ENCODE measurements around the gene CEMIP2.

The CEMIP2 gene

GRCh38 chr9:71678999-71679398 is 89.3 kb downstream of the CEMIP2 start:
- Histone ChIP-seq H3K27ac (no peak overlapping the region), H3K36me3 (no peaks in the 10 kb centered on the region), H3K4me3 (ENCODE audit: low read depth, low read length) (no peak overlapping the region), H3K27me3 (ENCODE audit: insufficient read depth, low read depth, severe bottlenecking) (no peaks in the 10 kb centered on the region), H3K9me3 (ENCODE audit: severe bottlenecking) (peaks cover 2% of the 10 kb centered on the region)
- no peak for DNase-seq
- TF ChIP-seq, protein P1, sequence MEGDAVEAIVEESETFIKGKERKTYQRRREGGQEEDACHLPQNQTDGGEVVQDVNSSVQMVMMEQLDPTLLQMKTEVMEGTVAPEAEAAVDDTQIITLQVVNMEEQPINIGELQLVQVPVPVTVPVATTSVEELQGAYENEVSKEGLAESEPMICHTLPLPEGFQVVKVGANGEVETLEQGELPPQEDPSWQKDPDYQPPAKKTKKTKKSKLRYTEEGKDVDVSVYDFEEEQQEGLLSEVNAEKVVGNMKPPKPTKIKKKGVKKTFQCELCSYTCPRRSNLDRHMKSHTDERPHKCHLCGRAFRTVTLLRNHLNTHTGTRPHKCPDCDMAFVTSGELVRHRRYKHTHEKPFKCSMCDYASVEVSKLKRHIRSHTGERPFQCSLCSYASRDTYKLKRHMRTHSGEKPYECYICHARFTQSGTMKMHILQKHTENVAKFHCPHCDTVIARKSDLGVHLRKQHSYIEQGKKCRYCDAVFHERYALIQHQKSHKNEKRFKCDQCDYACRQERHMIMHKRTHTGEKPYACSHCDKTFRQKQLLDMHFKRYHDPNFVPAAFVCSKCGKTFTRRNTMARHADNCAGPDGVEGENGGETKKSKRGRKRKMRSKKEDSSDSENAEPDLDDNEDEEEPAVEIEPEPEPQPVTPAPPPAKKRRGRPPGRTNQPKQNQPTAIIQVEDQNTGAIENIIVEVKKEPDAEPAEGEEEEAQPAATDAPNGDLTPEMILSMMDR (IDR thresholded peaks at IDR 0.05; ENCODE audit: low read depth, low read length): no peak

- no peak overlapping the region for H3K4me3 ChIP-seq (ENCODE audit: low read depth, low read length)
- peaks cover 2% of the 10 kb centered on the region for H3K9me3 ChIP-seq (ENCODE audit: severe bottlenecking)
- no peaks in the 10 kb centered on the region for H3K36me3 ChIP-seq
- no peak for DNase-seq
- H3K27ac ChIP-seq: no peak overlapping the region
- TF ChIP-seq, protein P1 (IDR thresholded peaks at IDR 0.05; ENCODE audit: low read depth, low read length): no peak
- H3K27me3 ChIP-seq (ENCODE audit: insufficient read depth, low read depth, severe bottlenecking): no peaks in the 10 kb centered on the region
Measured at GRCh38 chr9:71677209-71677608, 91.1 kb downstream of the CEMIP2 start.

GRCh38 chr9:71676460-71676859 is 91.9 kb downstream of the CEMIP2 start:
- H3K36me3 ChIP-seq: no peaks in the 10 kb centered on the region
- H3K4me3 ChIP-seq (ENCODE audit: low read depth, low read length): no peak overlapping the region
- TF ChIP-seq, protein P1 (IDR thresholded peaks at IDR 0.05; ENCODE audit: low read depth, low read length): no peak
- DNase-seq: no peak
- H3K27me3 ChIP-seq (ENCODE audit: insufficient read depth, low read depth, severe bottlenecking): no peaks in the 10 kb centered on the region
- peaks cover 2% of the 10 kb centered on the region for H3K9me3 ChIP-seq (ENCODE audit: severe bottlenecking)
- H3K27ac ChIP-seq: no peak overlapping the region

- Histone ChIP-seq H3K4me3 (ENCODE audit: low read depth, low read length) (no peak overlapping the region), H3K9me3 (ENCODE audit: severe bottlenecking) (peaks cover 2% of the 10 kb centered on the region), H3K27me3 (ENCODE audit: insufficient read depth, low read depth, severe bottlenecking) (no peaks in the 10 kb centered on the region), H3K36me3 (no peaks in the 10 kb centered on the region), H3K27ac (no peak overlapping the region)
- TF ChIP-seq, protein P1 (IDR thresholded peaks at IDR 0.05; ENCODE audit: low read depth, low read length): no peak
- DNase-seq: no peak
Measured at GRCh38 chr9:71675857-71676165, 92.5 kb downstream of the CEMIP2 start.

DNA sequence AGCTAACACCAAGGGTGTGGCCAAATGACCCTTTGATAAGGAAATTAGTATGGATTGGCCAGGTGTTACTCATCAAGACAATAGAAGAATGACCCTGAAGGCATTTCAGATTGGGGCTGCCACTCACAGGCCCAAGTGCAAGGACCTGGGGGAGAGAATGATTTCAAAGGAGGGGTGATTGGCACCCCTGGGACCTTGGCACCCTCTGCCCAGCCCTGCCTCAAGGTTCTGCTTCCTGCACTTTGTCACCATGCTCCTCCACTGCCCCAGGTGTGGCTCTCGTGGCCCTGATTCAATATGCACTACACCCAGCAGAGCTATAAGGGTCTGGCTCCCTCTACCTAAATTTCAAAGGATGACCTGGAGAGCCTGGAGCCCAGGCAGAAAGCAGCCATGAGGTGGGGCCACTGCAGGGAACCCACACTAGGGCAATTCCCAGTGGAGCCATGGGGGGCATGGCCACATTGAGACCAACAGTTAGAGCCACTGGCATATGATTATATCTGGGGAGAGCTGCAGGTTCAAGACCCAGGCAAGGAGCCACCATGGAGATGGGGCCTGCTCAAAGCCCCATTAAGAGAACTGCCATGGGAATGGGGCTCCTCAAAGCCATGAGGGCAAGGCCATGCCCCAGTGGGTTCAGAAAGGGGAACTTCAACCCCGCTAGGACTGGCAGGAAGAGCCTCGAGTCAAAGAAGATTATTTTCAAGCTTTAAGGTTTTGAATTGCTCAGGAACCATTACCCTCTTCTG is 93.0 kb downstream of the CEMIP2 start:
- Histone ChIP-seq H3K36me3 (no peaks in the 10 kb centered on the region), H3K9me3 (ENCODE audit: severe bottlenecking) (peaks cover 2% of the 10 kb centered on the region), H3K4me3 (ENCODE audit: low read depth, low read length) (no peak overlapping the region), H3K27me3 (ENCODE audit: insufficient read depth, low read depth, severe bottlenecking) (no peaks in the 10 kb centered on the region), H3K27ac (no peak overlapping the region)
- TF ChIP-seq, protein P1 (IDR thresholded peaks at IDR 0.05; ENCODE audit: low read depth, low read length): no peak
- no peak for DNase-seq

DNA sequence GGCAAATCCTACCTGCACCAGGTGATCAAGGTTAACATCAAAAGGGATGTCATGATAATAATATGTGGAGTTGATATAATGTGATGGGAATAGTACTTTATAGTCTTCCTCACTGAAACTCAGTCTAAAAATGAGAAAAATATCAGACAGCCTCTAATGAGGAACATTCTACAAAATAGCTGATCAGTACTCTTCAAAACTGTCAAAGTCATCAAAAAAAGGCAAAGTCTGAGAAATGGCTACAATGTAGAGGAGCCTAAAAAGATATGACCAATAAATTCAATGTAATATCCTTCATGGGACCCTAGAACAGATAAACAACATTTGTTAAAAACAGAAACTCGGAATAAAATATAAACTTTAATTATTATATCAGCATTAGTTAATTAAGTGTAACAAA is 95.7 kb downstream of the CEMIP2 start:
- H3K36me3 ChIP-seq: no peaks in the 10 kb centered on the region
- no peak for DNase-seq
- TF ChIP-seq, protein P1 (IDR thresholded peaks at IDR 0.05; ENCODE audit: low read depth, low read length): no peak
- H3K27ac ChIP-seq: no peak overlapping the region
- no peaks in the 10 kb centered on the region for H3K27me3 ChIP-seq (ENCODE audit: insufficient read depth, low read depth, severe bottlenecking)
- peaks cover 2% of the 10 kb centered on the region for H3K9me3 ChIP-seq (ENCODE audit: severe bottlenecking)
- H3K4me3 ChIP-seq (ENCODE audit: low read depth, low read length): no peak overlapping the region

All from WERI-Rb-1 (cell line).